Stimulated activated CD4-positive, alpha-beta T cell treated with anti-CD3 and anti-CD28 coated beads, Interleukin-2, amount 100 ng/mL, for 4 hours (primary cell): ENCODE measurements around the gene E4F1.

ENCODE experiments used
- DNase-seq: peaks from one replicate; pipeline ENCODE4 v3.0.0-alpha.2; 2020; ENCODE audit warnings: low read depth

The E4F1 gene

GRCh38 chr16:2206780-2207433, 16.5 kb upstream of the E4F1 start:
- DNase-seq = no peak

- DNase-seq = no peak
These were observed 15.5 kb upstream of the E4F1 start for GRCh38 chr16:2207872-2208271.

- DNase-seq = no peak
These were observed 15.1 kb upstream of the E4F1 start for GRCh38 chr16:2208308-2208707.

- DNase-seq = no peak
These were observed 14.6 kb upstream of the E4F1 start for GRCh38 chr16:2208772-2209171.

GRCh38 chr16:2209258-2210008, 14.0 kb upstream of the E4F1 start:
- DNase-seq = no peak

GRCh38 chr16:2210009-2210332, 13.4 kb upstream of the E4F1 start:
- DNase-seq = no peak

- no peak for DNase-seq
These were observed 12.7 kb upstream of the E4F1 start, which contains the start of gene BRICD5 for GRCh38 chr16:2210386-2211365. Gene BRICD5, minus strand, starts transcription at chr16:2210863. Its CDS starts 30 bp downstream, at chr16:2210833.

GRCh38 chr16:2211923-2212347, 11.5 kb upstream of the E4F1 start:
- no peak for DNase-seq

- DNase-seq = no peak
These were observed 10.7 kb upstream of the E4F1 start for GRCh38 chr16:2212362-2213324.

- no peak for DNase-seq
These were observed 9.3 kb upstream of the E4F1 start for GRCh38 chr16:2213817-2214718.

- peak; percentile 99 for DNase-seq
These were observed 8.7 kb upstream of the E4F1 start, which contains the start of gene PGP for GRCh38 chr16:2214719-2214968. Gene PGP, minus strand, starts transcription at chr16:2214840. Its CDS starts 63 bp downstream, at chr16:2214777.

- DNase-seq = no peak
These were observed 7.1 kb upstream of the E4F1 start for GRCh38 chr16:2216330-2216729.

- no peak for DNase-seq
These were observed 623 bp downstream of the E4F1 start for GRCh38 chr16:2223942-2224486.

GRCh38 chr16:2226245-2226793, 2.9 kb downstream of the E4F1 start:
- DNase-seq = no peak

GRCh38 chr16:2226918-2227317, 3.5 kb downstream of the E4F1 start:
- no peak for DNase-seq

GRCh38 chr16:2228161-2228824, 4.9 kb downstream of the E4F1 start:
- DNase-seq = no peak

- no peak for DNase-seq
These were observed 5.7 kb downstream of the E4F1 start for GRCh38 chr16:2229091-2229490.

GRCh38 chr16:2229632-2230250, 6.3 kb downstream of the E4F1 start:
- DNase-seq = no peak

GRCh38 chr16:2230376-2230775, 7.0 kb downstream of the E4F1 start:
- DNase-seq = no peak
